Amniotic stem cell (primary cell): Measurements from ENCODE around the gene CD69.

ENCODE experiments used
- DNase-seq: peaks from one replicate; lab custom pipeline; 2025; lab: John Stamatoyannopoulos, UW

Gene CD69

GRCh38 chr12:9760699-9761418 lies at the start of gene CD69:
Gene CD69, minus strand, starts transcription at chr12:9760901. Its CDS starts 81 bp downstream, at chr12:9760820.
- no peak for DNase-seq

DNA sequence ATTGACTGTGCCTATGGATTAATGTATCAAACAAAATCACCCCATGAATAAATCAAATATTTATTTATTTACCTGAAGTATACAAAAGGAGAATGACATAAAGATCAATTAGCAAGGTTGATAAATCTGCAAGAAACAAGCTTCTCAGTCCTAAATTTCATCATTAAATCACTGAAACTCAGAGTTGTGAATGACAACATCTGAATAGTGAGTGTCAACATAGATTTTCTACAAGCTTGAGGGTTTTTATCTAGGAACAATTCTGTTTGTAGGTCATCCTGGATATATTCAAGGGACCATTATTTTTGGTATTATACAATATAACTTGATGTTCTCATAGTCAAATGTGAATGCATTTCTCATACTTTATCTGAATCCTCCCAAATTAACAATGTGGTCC lies 49.2 kb upstream of the CD69 start:
- no peak for DNase-seq

DNA sequence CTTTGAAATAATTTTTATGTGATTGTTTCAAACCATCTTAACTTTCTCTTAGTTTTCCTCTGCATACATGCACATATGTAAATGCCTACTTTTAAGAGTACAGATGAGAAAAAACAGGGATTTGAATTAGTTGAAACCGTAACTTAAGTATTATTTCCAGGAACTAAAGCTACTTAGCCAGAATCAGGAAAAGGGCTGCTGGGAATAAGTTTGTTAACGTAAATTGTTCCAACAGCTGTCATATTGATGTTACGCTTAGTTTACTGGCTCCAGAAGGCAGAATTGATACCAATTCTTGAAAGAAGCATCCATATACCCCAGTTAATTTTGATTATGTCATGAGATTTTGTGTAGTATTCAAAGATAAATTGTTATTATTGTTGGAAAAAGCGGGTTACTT lies 48.6 kb upstream of the CD69 start:
- no peak for DNase-seq

- DNase-seq: no peak
These were observed 47.8 kb upstream of the CD69 start for GRCh38 chr12:9808504-9808903.

- no peak for DNase-seq
These were observed 46.0 kb upstream of the CD69 start for GRCh38 chr12:9806714-9807113.

- DNase-seq: no peak
These were observed 45.2 kb upstream of the CD69 start for GRCh38 chr12:9805883-9806282.

DNA sequence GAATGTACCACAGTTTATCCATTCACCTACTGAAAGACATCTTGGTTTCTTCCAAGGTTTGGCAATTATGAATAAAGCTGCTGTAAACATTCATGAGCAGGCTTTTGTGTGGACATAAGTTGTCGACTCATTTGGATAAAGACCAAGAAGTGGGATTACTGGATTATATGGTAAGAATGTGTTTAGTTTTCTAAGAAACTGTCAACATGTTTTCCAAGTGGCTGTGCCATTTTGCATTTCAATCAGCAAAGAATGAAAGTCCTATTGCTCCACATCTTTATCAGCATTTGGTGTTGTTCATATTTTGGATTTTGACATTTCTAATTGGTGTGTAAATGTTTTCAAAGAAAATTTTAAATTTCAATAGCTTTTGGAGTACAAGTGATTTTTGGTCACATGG lies 39.3 kb upstream of the CD69 start:
- no peak for DNase-seq

- no peak for DNase-seq
These were observed 37.3 kb upstream of the CD69 start for GRCh38 chr12:9797722-9798619.

GRCh38 chr12:9796971-9797370 lies 36.3 kb upstream of the CD69 start:
- DNase-seq: no peak

- no peak for DNase-seq
These were observed 35.6 kb upstream of the CD69 start for GRCh38 chr12:9796346-9796745.

DNA sequence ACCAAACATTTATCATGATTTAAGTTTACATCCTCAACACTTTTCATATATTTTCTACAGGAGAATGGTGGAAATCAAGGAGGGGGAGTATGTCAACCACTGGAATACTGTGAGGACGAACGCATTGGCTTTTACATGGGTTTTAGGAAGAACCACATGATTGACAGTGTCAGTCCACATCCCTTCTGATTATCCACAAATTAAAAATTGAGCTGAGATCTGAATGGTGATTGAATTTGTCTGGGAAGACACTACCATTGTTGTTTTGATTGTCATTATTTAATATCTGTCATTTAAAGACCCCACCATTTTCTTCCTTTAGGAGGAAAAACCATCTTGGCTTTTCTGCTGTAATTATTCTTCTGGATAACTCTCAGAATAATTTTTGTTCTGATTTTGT lies 35.2 kb upstream of the CD69 start:
- DNase-seq: no peak

GRCh38 chr12:9794484-9795093 lies 33.9 kb upstream of the CD69 start:
- DNase-seq: no peak

DNA sequence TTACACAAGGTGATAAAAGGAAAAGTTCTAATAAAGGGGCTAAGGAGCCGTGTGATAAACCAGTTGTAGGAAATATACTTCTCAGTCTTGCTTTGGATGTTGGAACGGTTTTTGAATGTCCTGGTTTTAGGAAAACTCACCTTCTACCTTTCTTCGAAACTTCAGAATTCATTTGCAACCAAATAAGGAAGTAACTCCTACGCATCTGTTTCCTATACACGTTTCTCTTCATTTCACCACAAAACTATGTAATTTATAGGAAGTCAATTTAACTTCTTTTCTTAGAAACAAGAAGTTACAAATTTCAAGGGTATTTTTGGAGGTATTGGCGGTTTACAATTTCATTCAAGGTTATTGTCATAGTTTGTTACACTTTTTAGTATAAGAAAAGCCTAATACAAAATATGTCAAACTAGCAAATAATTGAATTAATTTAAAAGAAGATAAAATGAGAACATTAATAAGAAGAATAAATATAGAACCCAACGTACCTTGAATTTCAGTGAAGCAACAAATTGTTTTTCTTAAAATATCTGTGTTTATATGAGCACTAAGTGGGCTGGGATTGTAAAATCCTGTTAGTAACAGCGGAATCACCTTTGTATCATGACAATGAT lies 33.2 kb upstream of the CD69 start:
- DNase-seq: no peak

DNA sequence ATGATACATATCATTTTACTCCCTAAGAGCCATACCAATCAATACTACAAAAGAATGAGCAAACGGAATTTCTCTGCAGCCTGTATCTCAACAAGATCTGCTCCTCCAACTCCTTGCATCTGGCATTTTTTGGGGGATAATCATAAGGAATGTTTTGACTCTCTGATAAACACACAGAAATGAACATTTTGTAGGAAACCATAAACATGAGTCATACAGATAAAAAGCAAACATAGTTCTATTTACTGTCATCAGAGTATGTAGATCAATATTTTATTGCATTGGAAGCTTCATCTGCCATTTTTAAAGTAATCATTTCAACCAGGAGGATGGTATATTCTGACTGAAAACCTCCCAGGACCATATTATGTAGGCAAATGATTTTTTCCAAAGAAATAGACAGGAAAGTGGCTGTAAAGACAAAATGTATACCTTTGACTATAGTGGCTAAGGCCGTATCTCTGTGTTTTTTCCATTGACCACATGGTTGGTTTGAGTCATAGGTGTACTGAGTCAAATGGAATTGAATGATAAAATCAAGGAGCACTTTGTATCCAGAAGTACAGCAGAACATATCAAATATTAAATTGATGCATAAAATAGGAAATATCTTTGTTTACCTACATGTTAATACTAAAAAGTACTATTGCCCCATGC lies 32.4 kb upstream of the CD69 start:
- peak; percentile 6 for DNase-seq

GRCh38 chr12:9792185-9792900 lies 31.6 kb upstream of the CD69 start:
- DNase-seq: no peak

DNA sequence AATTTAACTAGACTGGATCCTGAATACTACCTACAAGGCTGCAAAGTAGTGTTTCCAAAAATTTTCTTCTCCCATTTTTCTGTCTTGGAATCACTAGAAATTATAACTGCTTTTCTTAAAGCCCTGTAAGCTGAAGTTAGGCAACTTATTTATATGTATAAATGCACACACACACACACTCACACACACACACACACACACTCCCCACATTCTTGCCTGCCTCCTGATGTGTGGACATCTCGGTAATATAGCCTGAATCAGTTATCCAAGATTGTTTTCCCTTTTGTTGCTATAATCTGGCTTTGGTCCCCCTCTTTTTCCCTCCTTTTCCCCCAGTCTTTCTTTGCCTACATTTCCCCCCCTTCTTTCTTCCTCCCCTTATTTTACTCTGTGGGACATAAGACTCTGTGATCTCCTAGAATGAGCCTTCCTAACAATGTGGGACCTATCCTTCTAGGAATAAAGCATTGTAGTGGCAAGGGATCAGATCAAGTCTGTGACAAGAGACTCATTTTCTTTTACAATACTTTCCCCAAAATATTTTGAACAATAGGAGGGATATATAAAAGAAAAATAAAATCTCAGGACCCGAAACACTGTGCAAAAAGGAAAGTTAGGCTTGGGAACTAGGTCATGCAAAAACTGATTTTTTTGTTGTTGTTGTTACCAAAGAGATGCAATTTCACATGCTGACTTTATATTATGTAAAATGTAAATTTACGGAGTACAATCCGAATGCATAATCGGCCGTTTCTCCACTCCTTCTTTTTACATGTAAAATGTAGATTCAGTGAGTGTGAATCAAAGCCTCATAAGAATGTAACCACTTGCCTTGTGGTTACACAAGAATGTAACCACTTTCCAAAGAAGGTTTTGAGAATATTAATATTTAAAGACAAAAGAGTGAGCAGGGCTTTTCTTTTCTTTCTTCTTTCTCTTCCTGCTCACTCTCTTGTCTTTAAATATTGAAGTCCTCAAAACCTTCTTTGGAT lies 26.3 kb upstream of the CD69 start:
- no peak for DNase-seq

- no peak for DNase-seq
These were observed 24.1 kb upstream of the CD69 start for GRCh38 chr12:9784816-9785215.

DNA sequence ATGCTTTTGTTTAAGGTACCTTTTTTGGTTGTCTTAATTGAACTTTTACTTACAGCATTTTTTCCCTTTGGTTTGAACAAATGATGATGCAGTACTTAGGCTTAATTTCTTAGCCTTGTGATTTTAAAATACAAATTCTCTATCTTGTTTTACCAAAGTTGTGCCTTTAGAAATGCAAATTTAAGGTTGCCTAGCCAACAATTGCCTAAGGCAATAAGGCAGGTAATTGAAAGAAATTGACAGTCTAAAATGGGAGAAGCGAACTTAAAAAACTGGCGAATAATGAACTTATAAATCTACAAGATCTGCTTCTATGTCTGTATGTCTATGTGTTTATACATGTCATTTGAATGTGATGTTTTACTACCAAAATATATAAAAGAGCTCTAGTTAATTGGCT lies 23.6 kb upstream of the CD69 start:
- DNase-seq: no peak

- no peak for DNase-seq
These were observed 22.1 kb upstream of the CD69 start for GRCh38 chr12:9782547-9783382.
